ENCODE measurements around the gene ARSB.

GRCh38 chr5:78811866-78812265, 173.2 kb downstream of the ARSB start:
- no peak for TF ChIP-seq CTCF (conservative IDR thresholded peaks at IDR 0.05; ENCODE audit: low read length)
- no peak for TF ChIP-seq EZH2phosphoT487 (IDR thresholded peaks at IDR 0.05; ENCODE audit: borderline replicate concordance)
